Esophagus squamous epithelium (tissue), 5 donors: Measurements from ENCODE around the gene TIGD6. TPM values are rescaled to one million over a fixed set of nuclear protein-coding genes. Genes with fewer than 3 reads are reported as not detected.

Experiments
- DNase-seq: peaks from one replicate; lab custom pipeline; 2025; lab: John Stamatoyannopoulos, UW
- H3K27ac ChIP-seq, 4 donors: fragments of 200-600 bp; sonication (generic); one replicate each; pipeline ENCODE4 v1.5.1; 2016 to 2019; ENCODE audit warnings: mild to moderate bottlenecking in 1 of 4
- H3K27me3 ChIP-seq, 4 donors: fragments of 200-600 bp; sonication (generic); 1 replicate in 3 of 4; 2 replicates in 1 of 4; pipeline versions ENCODE4 v1.5.1 to v1.6.0; 2017 to 2021; ENCODE audit warnings: antibody characterized with exemption in 1 of 4
- H3K36me3 ChIP-seq, 3 donors: fragments of 200-600 bp; sonication (generic); one replicate each; pipeline ENCODE4 v1.5.1; 2016 to 2019
- H3K4me1 ChIP-seq, 3 donors: fragments of 200-600 bp; sonication (generic); one replicate each; pipeline ENCODE4 v1.5.1; 2017 to 2019
- H3K4me3 ChIP-seq, 4 donors: fragments of 200-600 bp; sonication (generic); 1 replicate in 3 of 4; 2 replicates in 1 of 4; pipeline ENCODE4 v1.5.1; 2016 to 2019; ENCODE audit warnings: mild to moderate bottlenecking in 2 of 4, moderate library complexity in 1 of 4
- H3K9me3 ChIP-seq, 3 donors: fragments of 200-600 bp; sonication (generic); one replicate each; pipeline ENCODE4 v1.5.1; 2016 to 2019
- POLR2A ChIP-seq, 4 donors: fragments of 450-650 bp; IDR thresholded peaks; one replicate each; pipeline ENCODE4 v1.6.1; 2017; ENCODE audit warnings: antibody characterized with exemption in 4 of 4, mild to moderate bottlenecking in 4 of 4, moderate library complexity in 3 of 4
- WGBS, 2 donors: methylation state at CpG; one replicate each; pipeline ENCODE4 v1.1.5; 2018; 5-methylcytosine and 5-hydroxymethylcytosine counted together
- intact Hi-C: fragments of 100-400 bp; cut with DNase I; formaldehyde crosslinking; loops from one replicate; pipeline ENCODE4 v1.15.0; 2022
- total RNA-seq, 4 donors: library from RNA; depleted of rRNA; stranded (reverse); fragments of >200 nt; gene quantifications; one replicate each; pipeline ENCODE4 v1.1.0, GENCODE V29; 2016
- TF ChIP-seq, protein P1 (sequence below), 6 experiments: fragments of 450-650 bp in 4 of 6; fragments of 200-600 bp in 2 of 6; sonication (generic) in 2 of 6; IDR thresholded peaks; one replicate each; pipeline ENCODE4 v1.5.1; 2016 to 2019; ENCODE audit warnings: antibody characterized with exemption in 6 of 6, mild to moderate bottlenecking in 4 of 6, moderate library complexity in 4 of 6
- donor health status: DM: yes; HTN: yes; CAD: no.

TIGD6 gene
- total RNA-seq, 4 donors from 2014 or later = 1.1 to 4.0 (median 1.4) TPM

DNA sequence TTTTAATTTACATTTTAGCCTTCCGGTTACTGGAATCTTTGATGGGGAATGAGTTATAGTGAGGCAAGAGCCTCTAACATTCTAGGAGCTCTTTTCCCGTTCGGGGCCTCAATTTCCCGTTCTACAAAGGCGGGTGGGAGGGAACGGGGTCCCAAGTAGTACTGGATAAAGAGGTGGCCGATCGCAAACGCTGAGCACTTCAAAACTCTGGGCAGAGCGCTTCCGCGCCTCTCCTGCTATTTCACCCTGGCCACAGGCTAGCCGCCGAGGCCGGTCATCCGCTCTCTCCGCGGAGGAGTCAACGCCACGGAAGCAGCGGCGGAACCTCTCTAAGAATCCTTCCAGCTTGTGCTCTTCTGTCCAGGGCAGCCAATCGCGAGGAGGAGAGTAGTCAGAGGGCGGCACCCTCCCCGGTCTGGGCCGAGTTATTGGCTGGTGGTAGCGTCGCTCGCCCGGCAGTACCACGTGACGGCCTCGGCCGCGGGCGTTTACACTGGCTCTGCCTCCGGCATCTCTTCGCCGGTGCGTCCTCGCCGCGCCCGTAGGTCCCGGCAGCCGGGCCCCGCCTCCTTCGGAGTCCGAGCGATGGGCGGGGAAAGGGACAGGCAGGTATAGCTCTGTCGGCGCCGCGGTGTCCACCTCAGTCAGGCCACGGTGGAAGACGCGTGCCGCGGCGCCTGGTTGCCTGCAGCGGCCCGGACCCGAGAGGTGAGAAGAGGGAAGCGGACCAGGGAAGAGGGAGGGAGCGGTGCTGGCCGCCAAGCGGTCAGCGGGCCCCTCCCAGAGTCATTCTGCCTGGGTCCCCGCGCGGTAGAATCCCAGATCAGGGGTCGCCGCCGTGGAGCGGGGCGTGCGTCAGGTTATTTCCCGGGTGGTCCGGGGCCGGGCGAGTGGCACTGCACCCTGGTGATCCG lies 39.9 kb downstream of the TIGD6 start, which contains the start of gene SLC26A2:
Gene SLC26A2, plus strand, starts transcription at position 487 of the 914 bp plus-strand sequence. CDS start 16,895 bp downstream, outside the sequence.
- WGBS, 2 donors = 0 to 1% methylated on average over 12 to 20 of the region's 84 CpGs
- Histone ChIP-seq H3K27ac (peak within 1 kb of the TSS; percentile 85 to 98 (median 94)), H3K27me3 (no peaks in the 10 kb centered on the region), H3K4me1 (peaks cover 13 to 44% (median 22%) of the 10 kb centered on the region in 3 donors), H3K4me3 (peak within 1 kb of the TSS; percentile 67 to 96 (median 90)), H3K36me3 (peaks cover 0 to 6% (median 0%) of the 10 kb centered on the region in 3 donors), H3K9me3 (no peaks in the 10 kb centered on the region)
- TF ChIP-seq POLR2A (IDR thresholded peaks at IDR 0.05) = peak in 3 of 4 donors; percentile 78 to 93 (median 93)
- TF ChIP-seq, protein P1, sequence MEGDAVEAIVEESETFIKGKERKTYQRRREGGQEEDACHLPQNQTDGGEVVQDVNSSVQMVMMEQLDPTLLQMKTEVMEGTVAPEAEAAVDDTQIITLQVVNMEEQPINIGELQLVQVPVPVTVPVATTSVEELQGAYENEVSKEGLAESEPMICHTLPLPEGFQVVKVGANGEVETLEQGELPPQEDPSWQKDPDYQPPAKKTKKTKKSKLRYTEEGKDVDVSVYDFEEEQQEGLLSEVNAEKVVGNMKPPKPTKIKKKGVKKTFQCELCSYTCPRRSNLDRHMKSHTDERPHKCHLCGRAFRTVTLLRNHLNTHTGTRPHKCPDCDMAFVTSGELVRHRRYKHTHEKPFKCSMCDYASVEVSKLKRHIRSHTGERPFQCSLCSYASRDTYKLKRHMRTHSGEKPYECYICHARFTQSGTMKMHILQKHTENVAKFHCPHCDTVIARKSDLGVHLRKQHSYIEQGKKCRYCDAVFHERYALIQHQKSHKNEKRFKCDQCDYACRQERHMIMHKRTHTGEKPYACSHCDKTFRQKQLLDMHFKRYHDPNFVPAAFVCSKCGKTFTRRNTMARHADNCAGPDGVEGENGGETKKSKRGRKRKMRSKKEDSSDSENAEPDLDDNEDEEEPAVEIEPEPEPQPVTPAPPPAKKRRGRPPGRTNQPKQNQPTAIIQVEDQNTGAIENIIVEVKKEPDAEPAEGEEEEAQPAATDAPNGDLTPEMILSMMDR (IDR thresholded peaks at IDR 0.05) = no peak
- peak; percentile 81 for DNase-seq
- intact Hi-C loops = loop anchor here (5.0 kb wide), 1 partner anchor 123 kb away; no protein-coding TSS in a partner anchor

DNA sequence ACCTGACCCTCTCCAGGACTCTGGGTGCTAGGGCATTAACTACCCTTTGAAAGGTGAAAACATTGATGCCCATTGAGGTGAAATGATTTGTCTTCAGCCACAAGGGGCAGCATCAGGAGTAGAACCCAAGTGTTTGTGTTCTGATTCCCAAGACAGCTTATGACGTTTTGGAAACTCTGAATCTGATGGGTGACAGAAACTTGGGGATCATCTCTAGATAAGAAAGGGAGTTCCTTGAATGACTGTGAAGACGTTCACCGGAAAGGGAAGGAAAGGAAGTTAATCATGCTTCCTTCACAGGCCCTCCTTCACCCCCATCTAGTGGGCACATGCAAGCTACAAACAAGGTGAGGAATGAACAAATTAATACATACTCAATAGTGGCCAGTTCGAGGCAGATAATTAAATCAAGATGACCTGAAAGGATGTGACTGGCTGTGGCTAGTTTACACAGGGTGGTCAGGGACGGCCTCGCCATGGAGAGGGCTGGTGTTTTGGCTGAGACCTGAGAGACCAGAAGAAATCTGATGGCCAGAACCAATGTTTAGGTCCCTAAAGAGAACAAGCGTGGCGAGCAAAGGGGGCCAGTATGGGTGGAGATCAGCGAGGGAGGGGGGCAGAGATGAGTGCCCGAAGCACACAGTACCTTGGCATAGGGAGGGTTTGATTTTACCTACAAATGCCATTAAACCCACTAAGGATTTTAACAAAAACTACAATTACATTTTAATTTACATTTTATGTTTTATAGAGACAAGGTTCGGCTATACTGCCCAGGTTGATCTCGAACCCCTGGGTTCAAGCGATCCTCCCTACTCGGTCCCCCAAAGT lies 40.8 kb downstream of the TIGD6 start:
- H3K4me1 ChIP-seq = peaks cover 13 to 44% (median 22%) of the 10 kb centered on the region in 3 donors
- no peak for DNase-seq
- TF ChIP-seq, protein P1 (IDR thresholded peaks at IDR 0.05) = peak; percentile 38 to 65 (median 47)
- TF ChIP-seq POLR2A (IDR thresholded peaks at IDR 0.05) = no peak
- 36 to 37% methylated on average over 14 of the region's 14 CpGs for WGBS, 2 donors
- H3K27ac ChIP-seq = peak overlapping the region; percentile 85 to 98 (median 94)
- intact Hi-C loops = loop anchor here (5.0 kb wide), 1 partner anchor 122 kb away; no protein-coding TSS in a partner anchor
- no peaks in the 10 kb centered on the region for H3K27me3 ChIP-seq
- H3K9me3 ChIP-seq = no peaks in the 10 kb centered on the region
- H3K4me3 ChIP-seq = peak overlapping the region; percentile 67 to 96 (median 90)
- H3K36me3 ChIP-seq = peaks cover 0 to 6% (median 0%) of the 10 kb centered on the region in 3 donors

DNA sequence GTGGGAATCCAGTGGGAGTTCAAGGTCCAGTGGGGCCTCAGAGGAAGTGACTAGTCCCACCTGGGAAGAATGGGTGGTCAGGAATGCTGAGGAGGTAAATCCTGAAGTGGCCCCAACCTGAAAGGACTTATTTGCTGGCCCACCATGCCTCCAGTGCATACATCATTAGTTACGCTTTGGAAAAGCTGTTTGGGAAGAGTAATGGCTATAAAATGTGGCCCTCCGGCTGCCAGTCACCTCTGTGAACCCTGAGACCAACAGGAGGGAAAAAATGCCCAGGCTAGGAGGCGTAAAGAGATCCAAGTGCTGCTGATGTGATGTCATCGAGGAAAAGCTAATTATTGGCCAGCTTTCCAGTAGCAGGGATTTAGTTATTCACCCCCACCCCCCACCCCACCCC lies 42.6 kb downstream of the TIGD6 start:
- WGBS, 2 donors = 75 to 86% methylated on average over 4 of the region's 4 CpGs
- TF ChIP-seq, protein P1 (IDR thresholded peaks at IDR 0.05) = no peak
- no peak overlapping the region for H3K27ac ChIP-seq

DNA sequence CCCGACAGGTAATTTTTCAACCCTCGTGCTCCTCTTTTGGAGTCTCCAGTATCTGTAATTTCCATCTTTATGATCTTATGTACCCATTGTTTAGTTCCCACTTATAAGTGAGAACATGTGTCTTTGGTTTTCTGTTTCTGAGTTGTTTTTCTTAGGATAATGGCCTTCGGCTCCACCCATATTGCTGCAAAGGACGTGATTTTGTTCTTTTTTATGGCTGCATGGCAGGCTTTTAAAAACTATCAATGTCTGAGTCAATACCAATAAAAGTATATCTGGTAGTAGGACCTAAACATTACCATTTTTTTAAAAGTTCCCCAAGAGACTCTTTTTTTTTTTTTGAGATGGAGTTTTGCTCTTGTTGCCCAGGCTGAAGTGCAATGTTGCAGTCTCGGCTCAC lies 43.8 kb downstream of the TIGD6 start:
- no peak for TF ChIP-seq POLR2A (IDR thresholded peaks at IDR 0.05)
- TF ChIP-seq, protein P1 (IDR thresholded peaks at IDR 0.05) = no peak
- Histone ChIP-seq H3K9me3 (no peaks in the 10 kb centered on the region), H3K4me3 (no peak overlapping the region), H3K27me3 (no peaks in the 10 kb centered on the region), H3K4me1 (peaks cover 13 to 26% (median 13%) of the 10 kb centered on the region in 3 donors), H3K27ac (no peak overlapping the region), H3K36me3 (no peaks in the 10 kb centered on the region)
- DNase-seq = no peak
- 80% methylated on average over 5 of the region's 5 CpGs for WGBS, 2 donors
- intact Hi-C loops = no loop called here

More for the DNA sequence above, 42.6 kb downstream of the TIGD6 start:
- Histone ChIP-seq H3K4me3 (no peak overlapping the region), H3K36me3 (no peaks in the 10 kb centered on the region), H3K27me3 (no peaks in the 10 kb centered on the region), H3K9me3 (no peaks in the 10 kb centered on the region), H3K4me1 (peaks cover 13 to 37% (median 22%) of the 10 kb centered on the region in 3 donors)
- DNase-seq = no peak
- intact Hi-C loops = no loop called here
